Endothelial cell of umbilical vein (primary cell): ENCODE results near the gene CNGB1.

Experiments used
- CTCF ChIP-seq, 2 donors: IDR thresholded peaks; 1 replicate in 1 of 2; 2 replicates in 1 of 2; pipeline ENCODE4 v1.5.1; 2011; ENCODE audit warnings: low read length in 2 of 2, mild to moderate bottlenecking in 2 of 2, moderate library complexity in 2 of 2, control low read depth in 1 of 2, inconsistent platforms in 1 of 2, low read depth in 1 of 2; ENCODE audit not compliant: insufficient read depth in 1 of 2; ENCODE audit errors: extremely low read depth in 1 of 2
- GATA2 ChIP-seq: IDR thresholded peaks from 2 replicates; pipeline ENCODE4 v1.7.0; 2011; ENCODE audit warnings: low read depth, mild to moderate bottlenecking, moderate library complexity, mixed read lengths, low read length; ENCODE audit not compliant: insufficient read length, insufficient read depth
- POLR2A ChIP-seq: IDR thresholded peaks from 2 replicates; pipeline ENCODE4 v1.6.1; 2012; ENCODE audit warnings: low read depth, mild to moderate bottlenecking, control low read depth, low read length

- TF ChIP-seq CTCF (IDR thresholded peaks at IDR 0.05; ENCODE audit: extremely low read depth in 1 of 2, insufficient read depth in 1 of 2, low read depth in 1 of 2, low read length in 2 of 2) (no peak), GATA2 (no peak), POLR2A (no peak)
Observed at GRCh38 chr16:57951204-57951960, 19.5 kb downstream of the CNGB1 start.
